ENCODE measurements around the gene SLC22A2. TPM values are rescaled to one million over a fixed set of nuclear protein-coding genes. Genes with fewer than 3 reads are reported as not detected.

Gene SLC22A2
- total and polyA plus RNA-seq, 10 of the 15 experiments (the other 5 are each of a cell fraction or from before 2014, with no cell fraction given), result 0.12 TPM; not detected in 9

GRCh38 chr6:160305926-160306713 lies 47.5 kb upstream of the SLC22A2 start:
- Histone ChIP-seq H3K4me2 (ENCODE audit: control insufficient read depth, insufficient read depth) (no peak overlapping the region), H3K36me3 (ENCODE audit: control insufficient read depth in 2 of 2, insufficient read depth in 2 of 2, low read length in 1 of 2) (no peaks in the 10 kb centered on the region), H3K79me2 (ENCODE audit: control insufficient read depth, insufficient read depth, low read length) (no peaks in the 10 kb centered on the region), H3K9ac (ENCODE audit: control insufficient read depth, insufficient read depth, low read length) (no peak overlapping the region), H3K4me3 (no peak overlapping the region), H3K9me3 (replicated peaks; ENCODE audit: control insufficient read depth, insufficient read depth, low read length) (no peaks in the 10 kb centered on the region; the same call in 2 of the 3 replicates), H2AFZ (ENCODE audit: control insufficient read depth, low read depth, low read length) (no peak overlapping the region), H4K20me1 (ENCODE audit: control insufficient read depth, insufficient read depth) (no peaks in the 10 kb centered on the region), H3K27ac (ENCODE audit: control insufficient read depth, insufficient read depth) (no peak overlapping the region), H3K4me1 (ENCODE audit: control insufficient read depth, insufficient read depth, low read length) (no peaks in the 10 kb centered on the region), H3K27me3 (replicated peaks in 1 of 2; ENCODE audit: control insufficient read depth in 2 of 2, insufficient read depth in 2 of 2, low read length in 1 of 2) (no peaks in the 10 kb centered on the region)
- WGBS (ENCODE audit: insufficient coverage, insufficient replicate concordance, low lambda C conversion rate, missing lambda C conversion rate), result 6% methylated on average over 7 of the region's 7 CpGs
- intact Hi-C loops (cut with micrococcal nuclease; ENCODE audit: unreplicated experiment), result no loop called here
- ChIA-PET RAD21 (ENCODE audit: unreplicated experiment) (no interaction called here), CTCF (interaction anchor here (0.8 kb wide), 1 partner anchor 149 kb away, joined by 3 read pairs; no protein-coding TSS in a partner anchor), SMC1A (ENCODE audit: uncharacterized antibody, unreplicated experiment) (no interaction called here), POLR2A (no interaction called here)
- DNase-seq (ENCODE audit: low read depth, low spot score), result no peak
- in situ Hi-C loops (cut with MboI), result no loop called here
- no peak for FAIRE-seq
- no TSS peak for BruUV-seq (replicated peaks)
- ATAC-seq, result no peak
- no peak for TF ChIP-seq BCLAF1 (IDR thresholded peaks at IDR 0.05)
- no peak for TF ChIP-seq SRF (IDR thresholded peaks at IDR 0.05; ENCODE audit: low read depth in 2 of 2, low read length in 2 of 2)
- TF ChIP-seq STAT3 (IDR thresholded peaks at IDR 0.05; ENCODE audit: low read depth, low read length), result no peak
- TF ChIP-seq MLLT1 (IDR thresholded peaks at IDR 0.05), result no peak
- no peak for TF ChIP-seq ETV6 (conservative IDR thresholded peaks at IDR 0.05 in 1 of 2, IDR thresholded peaks at IDR 0.05 in 1 of 2; ENCODE audit: borderline replicate concordance in 1 of 2, low read depth in 1 of 2)
- TF ChIP-seq BRCA1 (IDR thresholded peaks at IDR 0.05; ENCODE audit: low read depth, low read length), result no peak
- no peak for TF ChIP-seq EP300 (IDR thresholded peaks at IDR 0.05; ENCODE audit: borderline replicate concordance in 1 of 2, control insufficient read depth in 1 of 2, low read depth in 2 of 2, low read length in 2 of 2)
- TF ChIP-seq ZBTB40 (IDR thresholded peaks at IDR 0.05; ENCODE audit: borderline replicate concordance), result no peak
- no peak for TF ChIP-seq KAT2A (conservative IDR thresholded peaks at IDR 0.05; ENCODE audit: control insufficient read depth, low read depth, low read length)
- TF ChIP-seq CBX3 (IDR thresholded peaks at IDR 0.05; ENCODE audit: borderline replicate concordance, low read depth), result no peak
- TF ChIP-seq ZZZ3 (IDR thresholded peaks at IDR 0.05; ENCODE audit: control insufficient read depth, insufficient read length, low read depth), result no peak
- TF ChIP-seq ZSCAN29 (IDR thresholded peaks at IDR 0.05), result no peak
- TF ChIP-seq NBN (IDR thresholded peaks at IDR 0.05), result no peak
- TF ChIP-seq SPI1 (IDR thresholded peaks at IDR 0.05; ENCODE audit: borderline replicate concordance, insufficient read depth, low read depth, low read length), result no peak
- no peak for TF ChIP-seq RELA (IDR thresholded peaks at IDR 0.05; ENCODE audit: borderline replicate concordance, partially characterized antibody)

Measured in GM12878 (cell line).